Measurements from ENCODE around the gene MAEA.

- TF ChIP-seq, protein P1, sequence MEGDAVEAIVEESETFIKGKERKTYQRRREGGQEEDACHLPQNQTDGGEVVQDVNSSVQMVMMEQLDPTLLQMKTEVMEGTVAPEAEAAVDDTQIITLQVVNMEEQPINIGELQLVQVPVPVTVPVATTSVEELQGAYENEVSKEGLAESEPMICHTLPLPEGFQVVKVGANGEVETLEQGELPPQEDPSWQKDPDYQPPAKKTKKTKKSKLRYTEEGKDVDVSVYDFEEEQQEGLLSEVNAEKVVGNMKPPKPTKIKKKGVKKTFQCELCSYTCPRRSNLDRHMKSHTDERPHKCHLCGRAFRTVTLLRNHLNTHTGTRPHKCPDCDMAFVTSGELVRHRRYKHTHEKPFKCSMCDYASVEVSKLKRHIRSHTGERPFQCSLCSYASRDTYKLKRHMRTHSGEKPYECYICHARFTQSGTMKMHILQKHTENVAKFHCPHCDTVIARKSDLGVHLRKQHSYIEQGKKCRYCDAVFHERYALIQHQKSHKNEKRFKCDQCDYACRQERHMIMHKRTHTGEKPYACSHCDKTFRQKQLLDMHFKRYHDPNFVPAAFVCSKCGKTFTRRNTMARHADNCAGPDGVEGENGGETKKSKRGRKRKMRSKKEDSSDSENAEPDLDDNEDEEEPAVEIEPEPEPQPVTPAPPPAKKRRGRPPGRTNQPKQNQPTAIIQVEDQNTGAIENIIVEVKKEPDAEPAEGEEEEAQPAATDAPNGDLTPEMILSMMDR (IDR thresholded peaks at IDR 0.05): no peak
- no peak for TF ChIP-seq POLR2A (IDR thresholded peaks at IDR 0.05)
Measured at GRCh38 chr4:1246111-1246881, 43.4 kb upstream of the MAEA start.
